Panc1 (cell line): ENCODE data around the gene SSX2IP. TPM values are rescaled to one million over a fixed set of nuclear protein-coding genes. Genes with fewer than 3 reads are reported as not detected.

Experiments
- ATAC-seq: fragments of 200-7000 bp; cut with Tn5 transposase; 2 replicates; pipeline ENCODE4 v1.9.1; 2020; ENCODE audit warnings: mild to moderate bottlenecking, moderate library complexity
- BruUV-seq: library from RNA; stranded (reverse); fragments of 400-500 nt; replicated peaks from 2 replicates; lab custom pipeline; 2021; lab: Mats Ljungman, UMichigan
- CTCF ChIA-PET: fragments of 300-600 bp; sonication (Branson Sonifier 250); formaldehyde crosslinking; loops from one replicate; lab custom pipeline; 2022; ENCODE audit warnings: antibody characterized with exemption; lab: Charles Lee
- POLR2A ChIA-PET: fragments of 300-600 bp; sonication (Branson Sonifier 250); formaldehyde crosslinking; loops from one replicate; lab custom pipeline; 2022; ENCODE audit warnings: antibody characterized with exemption; lab: Charles Lee
- DNase-seq: peaks from one replicate; pipeline ENCODE4 v3.0.0-alpha.2; 2010; ENCODE audit warnings: low read depth, low spot score
- H3K27ac ChIP-seq: 2 replicates; pipeline ENCODE4 v1.5.1; 2011; ENCODE audit warnings: mild to moderate bottlenecking, low read length, inconsistent platforms
- H3K27me3 ChIP-seq: fragments of 200-500 bp; sonication (Bioruptor generic); 2 replicates; pipeline ENCODE4 v1.6.0; 2014; ENCODE audit warnings: low read length, inconsistent platforms; ENCODE audit not compliant: control insufficient read depth, insufficient read depth
- H3K36me3 ChIP-seq: fragments of 200-500 bp; sonication (Bioruptor generic); 2 replicates; pipeline ENCODE4 v1.5.1; 2014; ENCODE audit warnings: inconsistent platforms, mild to moderate bottlenecking, low read length, moderate library complexity; ENCODE audit not compliant: control insufficient read depth, insufficient read depth
- H3K4me1 ChIP-seq: 2 replicates; pipeline ENCODE4 v1.5.1; 2011; ENCODE audit warnings: inconsistent platforms, mild to moderate bottlenecking, low read length, moderate library complexity; ENCODE audit not compliant: control insufficient read depth, insufficient read depth
- H3K4me3 ChIP-seq, 2 experiments: 2 replicates each; pipeline ENCODE4 v1.5.1; 2011 to 2012; ENCODE audit warnings: low read depth in 2 of 2, low read length in 2 of 2, mild to moderate bottlenecking in 2 of 2, inconsistent platforms in 1 of 2, moderate library complexity in 1 of 2
- H3K9me3 ChIP-seq: fragments of 200-500 bp; sonication (Bioruptor generic); 2 replicates; pipeline ENCODE4 v1.5.1; 2014; ENCODE audit warnings: low read depth, mild to moderate bottlenecking, inconsistent platforms, low read length, moderate library complexity; ENCODE audit not compliant: control insufficient read depth, insufficient read depth
- POLR2AphosphoS5 ChIP-seq: IDR thresholded peaks from 2 replicates; pipeline ENCODE4 v1.6.1; 2012; ENCODE audit warnings: mild to moderate bottlenecking, low read depth, low read length, moderate library complexity
- SIN3A ChIP-seq: IDR thresholded peaks from 2 replicates; pipeline ENCODE4 v1.6.1; 2012; ENCODE audit warnings: low read depth, mild to moderate bottlenecking, low read length, moderate library complexity, borderline replicate concordance; ENCODE audit not compliant: insufficient read depth
- TCF7L2 ChIP-seq: IDR thresholded peaks from 2 replicates; pipeline ENCODE4 v1.6.1; 2011; ENCODE audit warnings: mild to moderate bottlenecking, low read depth, low read length, inconsistent platforms
- in situ Hi-C: cut with HindIII; loops from 2 replicates; pipeline ENCODE4 v1.10.0; 2016; ENCODE audit warnings: low sequenced_read_pairs, low pct_unique_long_range_greater_than_20kb
- intact Hi-C: fragments of 100-400 bp; cut with micrococcal nuclease; formaldehyde crosslinking; loops from one replicate; pipeline ENCODE4 v1.10.0; 2022; ENCODE audit not compliant: unreplicated experiment
- total RNA-seq: library from RNA; stranded (reverse); gene quantifications from one replicate; pipeline ENCODE4 v1.2.1, GENCODE V29; 2021; ENCODE audit not compliant: unreplicated experiment
- TF ChIP-seq, protein P1 (sequence below): fragments of 450-650 bp; IDR thresholded peaks from 2 replicates; pipeline ENCODE4 v1.5.1; 2017; ENCODE audit warnings: mild to moderate bottlenecking
- TF ChIP-seq, protein P2 (sequence below), 2 experiments: IDR thresholded peaks; 2 replicates each; pipeline ENCODE4 v1.6.1; 2011 to 2012; ENCODE audit warnings: low read depth in 2 of 2, control low read depth in 1 of 2, low read length in 1 of 2, mild to moderate bottlenecking in 1 of 2, moderate library complexity in 1 of 2; ENCODE audit not compliant: insufficient read depth in 1 of 2

Gene SSX2IP
- total RNA-seq, 1 experiment from 2014 or later, result 81.8 TPM

DNA sequence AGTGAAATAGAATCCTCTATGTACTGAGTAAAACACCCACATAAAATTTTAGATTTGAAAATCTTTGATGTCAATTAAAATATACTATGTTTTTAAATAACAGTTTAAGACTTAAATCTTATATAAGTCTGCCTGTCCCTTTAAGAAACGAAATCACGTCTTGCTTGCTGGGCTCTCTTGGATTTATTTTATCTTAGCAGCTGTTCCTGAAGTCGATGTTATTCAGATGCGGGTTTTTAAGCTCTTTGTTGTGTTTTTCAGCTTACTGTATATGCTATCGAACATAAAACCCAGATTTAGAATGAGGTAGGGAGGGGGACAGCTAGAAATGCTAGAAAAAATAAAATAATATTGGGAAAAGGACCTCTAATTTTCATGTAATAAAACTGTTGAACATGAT is 11.1 kb upstream of the SSX2IP start:
- ATAC-seq, result no peak
- intact Hi-C loops, result loop anchor here (2.0 kb wide), 1 partner anchor 21 kb away; no protein-coding TSS in a partner anchor
- peaks cover 40% of the 10 kb centered on the region for H3K27me3 ChIP-seq
- TF ChIP-seq POLR2AphosphoS5, result no peak
- no peaks in the 10 kb centered on the region for H3K9me3 ChIP-seq
- in situ Hi-C loops, result no loop called here
- H3K27ac ChIP-seq, result no peak overlapping the region
- no peaks in the 10 kb centered on the region for H3K36me3 ChIP-seq
- CTCF ChIA-PET, result interaction anchor here (0.6 kb wide), 2 partner anchors 29 to 448 kb away, joined by 4 read pairs; no protein-coding TSS in a partner anchor
- BruUV-seq, result no TSS peak
- no peak for DNase-seq
- H3K4me3 ChIP-seq, result no peak overlapping the region
- H3K4me1 ChIP-seq, result peaks cover 9% of the 10 kb centered on the region
- POLR2A ChIA-PET, result interaction anchor here (0.6 to 0.7 kb wide), 3 partner anchors 27 to 104 kb away, joined by 7 to 10 read pairs (median 8); no protein-coding TSS in a partner anchor

DNA sequence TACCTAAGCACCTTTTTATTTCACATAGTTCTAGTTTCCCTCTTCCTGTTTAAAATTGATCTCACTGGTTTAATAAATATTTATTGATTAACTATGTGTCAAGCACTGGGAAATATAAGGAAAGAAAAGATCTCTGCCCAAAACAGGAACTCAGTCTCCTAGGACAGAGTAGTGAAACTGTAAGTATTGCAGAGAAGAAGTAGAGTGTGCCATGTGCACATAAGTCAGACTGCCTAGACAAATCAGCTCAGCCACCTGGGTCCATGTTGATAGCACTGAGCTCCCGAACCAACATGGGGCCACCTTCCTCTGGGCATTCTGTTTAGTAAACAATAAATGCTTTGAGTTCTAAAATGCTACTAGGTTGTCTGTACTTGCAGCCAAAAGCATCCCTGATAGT is 9.8 kb upstream of the SSX2IP start:
- in situ Hi-C loops (no loop called here), intact Hi-C loops (loop anchor here (2.0 kb wide), 1 partner anchor 19 kb away; no protein-coding TSS in a partner anchor)
- ChIA-PET POLR2A (no interaction called here), CTCF (interaction anchor here (0.7 kb wide), 1 partner anchor 60 kb away, joined by 3 read pairs; no protein-coding TSS in a partner anchor)
- H3K27ac ChIP-seq, result no peak overlapping the region
- peaks cover 9% of the 10 kb centered on the region for H3K4me1 ChIP-seq
- TF ChIP-seq TCF7L2 (no peak), POLR2AphosphoS5 (no peak), SIN3A (no peak)
- TF ChIP-seq, protein P1, sequence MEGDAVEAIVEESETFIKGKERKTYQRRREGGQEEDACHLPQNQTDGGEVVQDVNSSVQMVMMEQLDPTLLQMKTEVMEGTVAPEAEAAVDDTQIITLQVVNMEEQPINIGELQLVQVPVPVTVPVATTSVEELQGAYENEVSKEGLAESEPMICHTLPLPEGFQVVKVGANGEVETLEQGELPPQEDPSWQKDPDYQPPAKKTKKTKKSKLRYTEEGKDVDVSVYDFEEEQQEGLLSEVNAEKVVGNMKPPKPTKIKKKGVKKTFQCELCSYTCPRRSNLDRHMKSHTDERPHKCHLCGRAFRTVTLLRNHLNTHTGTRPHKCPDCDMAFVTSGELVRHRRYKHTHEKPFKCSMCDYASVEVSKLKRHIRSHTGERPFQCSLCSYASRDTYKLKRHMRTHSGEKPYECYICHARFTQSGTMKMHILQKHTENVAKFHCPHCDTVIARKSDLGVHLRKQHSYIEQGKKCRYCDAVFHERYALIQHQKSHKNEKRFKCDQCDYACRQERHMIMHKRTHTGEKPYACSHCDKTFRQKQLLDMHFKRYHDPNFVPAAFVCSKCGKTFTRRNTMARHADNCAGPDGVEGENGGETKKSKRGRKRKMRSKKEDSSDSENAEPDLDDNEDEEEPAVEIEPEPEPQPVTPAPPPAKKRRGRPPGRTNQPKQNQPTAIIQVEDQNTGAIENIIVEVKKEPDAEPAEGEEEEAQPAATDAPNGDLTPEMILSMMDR, result no peak
- TF ChIP-seq, protein P2, sequence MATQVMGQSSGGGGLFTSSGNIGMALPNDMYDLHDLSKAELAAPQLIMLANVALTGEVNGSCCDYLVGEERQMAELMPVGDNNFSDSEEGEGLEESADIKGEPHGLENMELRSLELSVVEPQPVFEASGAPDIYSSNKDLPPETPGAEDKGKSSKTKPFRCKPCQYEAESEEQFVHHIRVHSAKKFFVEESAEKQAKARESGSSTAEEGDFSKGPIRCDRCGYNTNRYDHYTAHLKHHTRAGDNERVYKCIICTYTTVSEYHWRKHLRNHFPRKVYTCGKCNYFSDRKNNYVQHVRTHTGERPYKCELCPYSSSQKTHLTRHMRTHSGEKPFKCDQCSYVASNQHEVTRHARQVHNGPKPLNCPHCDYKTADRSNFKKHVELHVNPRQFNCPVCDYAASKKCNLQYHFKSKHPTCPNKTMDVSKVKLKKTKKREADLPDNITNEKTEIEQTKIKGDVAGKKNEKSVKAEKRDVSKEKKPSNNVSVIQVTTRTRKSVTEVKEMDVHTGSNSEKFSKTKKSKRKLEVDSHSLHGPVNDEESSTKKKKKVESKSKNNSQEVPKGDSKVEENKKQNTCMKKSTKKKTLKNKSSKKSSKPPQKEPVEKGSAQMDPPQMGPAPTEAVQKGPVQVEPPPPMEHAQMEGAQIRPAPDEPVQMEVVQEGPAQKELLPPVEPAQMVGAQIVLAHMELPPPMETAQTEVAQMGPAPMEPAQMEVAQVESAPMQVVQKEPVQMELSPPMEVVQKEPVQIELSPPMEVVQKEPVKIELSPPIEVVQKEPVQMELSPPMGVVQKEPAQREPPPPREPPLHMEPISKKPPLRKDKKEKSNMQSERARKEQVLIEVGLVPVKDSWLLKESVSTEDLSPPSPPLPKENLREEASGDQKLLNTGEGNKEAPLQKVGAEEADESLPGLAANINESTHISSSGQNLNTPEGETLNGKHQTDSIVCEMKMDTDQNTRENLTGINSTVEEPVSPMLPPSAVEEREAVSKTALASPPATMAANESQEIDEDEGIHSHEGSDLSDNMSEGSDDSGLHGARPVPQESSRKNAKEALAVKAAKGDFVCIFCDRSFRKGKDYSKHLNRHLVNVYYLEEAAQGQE (IDR thresholded peaks at IDR 0.05; ENCODE audit: insufficient read depth in 1 of 2, low read depth in 2 of 2, low read length in 1 of 2), result no peak
- no peaks in the 10 kb centered on the region for H3K9me3 ChIP-seq
- DNase-seq, result no peak
- BruUV-seq, result no TSS peak
- H3K4me3 ChIP-seq, result no peak overlapping the region
- H3K36me3 ChIP-seq, result no peaks in the 10 kb centered on the region
- ATAC-seq, result no peak
- peaks cover 29% of the 10 kb centered on the region; the same call in 1 of the 2 replicates for H3K27me3 ChIP-seq
